ENCODE data around the gene MRTFA.

The MRTFA gene

DNA sequence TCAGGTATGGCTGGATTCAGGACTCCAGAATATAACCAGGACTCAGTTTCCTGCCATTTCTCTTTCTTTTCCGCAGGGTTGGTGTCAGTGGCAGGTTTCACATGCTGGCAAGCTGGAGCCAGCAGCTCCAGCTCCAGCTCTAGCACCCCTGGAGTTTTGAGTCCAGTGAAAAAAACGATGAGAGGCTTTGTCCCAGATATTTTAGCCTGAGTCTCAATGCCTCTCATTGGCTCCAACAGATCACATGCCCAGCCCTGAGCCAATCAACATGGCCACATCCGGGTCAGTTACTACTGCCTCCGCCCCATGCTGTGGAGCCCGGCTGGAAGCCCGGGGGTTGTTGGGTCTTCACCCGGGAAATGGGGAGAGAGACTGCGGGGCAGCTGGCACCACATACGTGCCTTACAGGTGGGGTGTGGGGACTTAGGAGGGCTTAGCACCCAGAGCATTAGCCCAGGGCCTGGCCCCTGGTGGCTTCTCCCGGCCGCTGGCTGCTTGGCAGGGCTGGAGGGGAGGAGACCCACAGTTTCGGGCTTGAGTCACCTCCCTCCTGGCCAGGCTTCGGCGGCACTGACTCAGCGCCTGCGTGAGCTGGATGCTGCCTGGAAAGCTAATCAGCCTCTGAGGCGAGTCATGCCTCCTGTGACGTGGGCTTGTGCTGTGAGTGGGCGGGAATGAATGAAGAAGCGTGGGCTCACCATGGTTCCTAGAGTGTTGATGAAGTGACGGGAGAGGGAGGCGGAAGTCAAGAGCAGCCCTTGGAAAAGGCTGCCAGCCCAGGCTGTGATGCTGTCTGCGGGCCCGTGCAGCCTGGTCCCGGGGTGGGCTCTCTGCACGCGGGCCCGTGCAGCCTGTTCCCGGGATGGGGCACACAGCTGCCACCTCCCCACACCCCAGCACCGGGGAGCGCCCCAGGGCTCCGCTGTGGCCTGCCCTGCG, 15.3 kb upstream of the MRTFA start:
- POLR2A ChIA-PET: no interaction called here

DNA sequence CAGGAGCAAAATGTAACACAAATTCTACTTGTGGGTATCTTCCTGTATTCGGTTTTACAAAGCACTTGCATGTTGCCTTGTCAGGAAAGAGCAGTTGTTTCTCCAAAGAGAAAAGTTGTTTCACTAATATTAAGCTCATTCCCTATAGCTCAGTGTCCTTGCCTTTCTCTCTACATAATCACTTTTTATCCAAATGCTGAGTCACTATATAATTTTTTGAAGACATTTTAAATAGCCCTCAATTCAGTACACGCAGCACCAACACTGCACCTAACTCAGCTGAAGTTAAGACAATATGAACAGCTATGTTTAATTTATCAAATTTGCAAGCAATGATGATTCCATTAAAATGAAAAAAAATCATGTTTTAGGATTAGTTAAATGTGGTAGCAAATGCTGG, 14.5 kb upstream of the MRTFA start:
- no peak for DNase-seq (ENCODE audit: extremely low spot score)
- ChIA-PET POLR2A (no interaction called here), CTCF (interaction anchor here (1.0 to 2.4 kb wide), 9 partner anchors 14 to 260 kb away, joined by 3 to 12 read pairs (median 5); partner anchors contain the start of gene MRTFA)
- TF ChIP-seq, protein P1, sequence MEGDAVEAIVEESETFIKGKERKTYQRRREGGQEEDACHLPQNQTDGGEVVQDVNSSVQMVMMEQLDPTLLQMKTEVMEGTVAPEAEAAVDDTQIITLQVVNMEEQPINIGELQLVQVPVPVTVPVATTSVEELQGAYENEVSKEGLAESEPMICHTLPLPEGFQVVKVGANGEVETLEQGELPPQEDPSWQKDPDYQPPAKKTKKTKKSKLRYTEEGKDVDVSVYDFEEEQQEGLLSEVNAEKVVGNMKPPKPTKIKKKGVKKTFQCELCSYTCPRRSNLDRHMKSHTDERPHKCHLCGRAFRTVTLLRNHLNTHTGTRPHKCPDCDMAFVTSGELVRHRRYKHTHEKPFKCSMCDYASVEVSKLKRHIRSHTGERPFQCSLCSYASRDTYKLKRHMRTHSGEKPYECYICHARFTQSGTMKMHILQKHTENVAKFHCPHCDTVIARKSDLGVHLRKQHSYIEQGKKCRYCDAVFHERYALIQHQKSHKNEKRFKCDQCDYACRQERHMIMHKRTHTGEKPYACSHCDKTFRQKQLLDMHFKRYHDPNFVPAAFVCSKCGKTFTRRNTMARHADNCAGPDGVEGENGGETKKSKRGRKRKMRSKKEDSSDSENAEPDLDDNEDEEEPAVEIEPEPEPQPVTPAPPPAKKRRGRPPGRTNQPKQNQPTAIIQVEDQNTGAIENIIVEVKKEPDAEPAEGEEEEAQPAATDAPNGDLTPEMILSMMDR (IDR thresholded peaks at IDR 0.05; ENCODE audit: control extremely low read depth, extremely low read depth, low read depth, missing control alignments): no peak

More for the DNA sequence above, 15.3 kb upstream of the MRTFA start:
- CTCF ChIA-PET: interaction anchor here (1.0 to 3.2 kb wide), 12 partner anchors 15 to 261 kb away, joined by 3 to 12 read pairs (median 4); partner anchors contain the start of gene MRTFA
- DNase-seq (ENCODE audit: extremely low spot score): peak; percentile 84
- TF ChIP-seq, protein P1 (IDR thresholded peaks at IDR 0.05; ENCODE audit: control extremely low read depth, extremely low read depth, low read depth, missing control alignments): no peak

DNA sequence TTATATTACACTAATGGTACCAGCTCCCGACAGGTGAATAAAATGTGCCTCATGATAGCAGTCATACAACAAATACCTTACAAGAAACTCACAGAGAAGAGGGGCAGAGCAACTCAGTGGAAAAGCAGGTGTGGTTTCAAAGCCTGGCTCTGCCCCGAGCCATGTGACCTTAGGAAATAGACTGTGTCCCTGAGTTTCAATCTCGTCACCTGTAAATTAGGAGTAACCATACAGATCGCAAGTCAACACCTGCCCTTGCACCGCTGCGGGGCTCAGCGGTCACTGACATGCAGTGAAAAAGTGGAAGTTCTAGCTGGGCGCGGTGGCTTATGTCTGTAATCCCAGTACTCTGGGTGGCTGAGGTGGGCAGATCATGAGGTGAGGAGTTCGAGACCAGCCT, 11.9 kb upstream of the MRTFA start:
- CTCF ChIA-PET: interaction anchor here (0.9 kb wide), 1 partner anchor 62 kb away, joined by 3 read pairs; no protein-coding TSS in a partner anchor
- POLR2A ChIA-PET: no interaction called here
- no peak for DNase-seq (ENCODE audit: extremely low spot score)
- TF ChIP-seq, protein P1 (IDR thresholded peaks at IDR 0.05; ENCODE audit: control extremely low read depth, extremely low read depth, low read depth, missing control alignments): no peak

DNA sequence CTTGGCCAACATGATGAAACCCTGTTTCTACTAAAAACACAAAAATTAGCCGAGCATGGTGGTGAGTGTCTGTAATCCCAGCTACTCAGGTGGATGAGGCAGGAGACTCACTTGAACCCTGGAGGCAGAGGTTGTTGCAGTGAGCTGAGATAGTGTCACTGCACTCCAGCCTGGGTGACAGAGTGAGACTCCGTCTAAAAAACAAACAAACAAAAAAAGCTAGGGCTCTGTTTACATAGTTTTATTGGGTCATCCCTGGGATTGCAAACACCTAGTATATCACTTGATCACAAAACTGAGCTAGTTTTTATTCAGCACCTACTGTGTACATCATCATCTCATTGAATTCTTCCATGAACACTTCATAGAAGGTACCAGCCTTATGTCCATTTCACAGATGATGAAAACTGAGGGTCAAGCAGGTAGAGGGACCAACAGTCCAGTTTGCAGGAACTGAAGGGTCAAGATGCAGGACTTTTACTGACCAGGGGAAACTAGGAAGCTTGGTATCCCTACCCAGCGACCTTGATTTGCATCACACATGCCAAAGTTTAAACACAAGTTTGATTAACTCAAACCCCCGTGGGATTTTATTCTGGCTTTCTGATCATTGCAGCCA, 9.2 kb upstream of the MRTFA start:
- DNase-seq (ENCODE audit: extremely low spot score): no peak
- POLR2A ChIA-PET: interaction anchor here (1.8 kb wide), 1 partner anchor 9 kb away, joined by 5 read pairs; the partner anchor contains the start of gene MRTFA
- TF ChIP-seq, protein P1 (IDR thresholded peaks at IDR 0.05; ENCODE audit: control extremely low read depth, extremely low read depth, low read depth, missing control alignments): no peak
- CTCF ChIA-PET: interaction anchor here (0.7 to 4.8 kb wide), 49 partner anchors 8 to 1111 kb away, joined by 3 to 78 read pairs (median 4); partner anchors contain the start of gene MRTFA

DNA sequence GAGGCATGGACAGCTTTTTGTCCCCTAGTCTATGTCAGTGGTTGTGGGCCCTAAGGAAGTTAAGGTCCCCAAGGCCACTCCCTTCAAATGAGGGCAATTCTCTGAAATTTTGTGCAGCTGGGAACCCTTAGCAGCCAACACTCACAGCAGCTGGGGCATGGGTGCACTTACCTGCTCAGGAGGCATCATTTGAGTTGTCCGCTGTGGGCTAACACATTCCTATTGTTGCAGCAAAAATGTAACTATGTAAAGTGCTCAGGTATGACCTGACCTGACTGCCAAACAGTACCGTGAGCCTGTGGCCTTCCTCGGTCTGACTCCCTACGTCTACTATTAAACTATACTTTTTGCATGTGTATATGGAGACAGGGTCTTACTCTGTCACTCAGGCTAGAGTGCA, 5.8 kb upstream of the MRTFA start:
- TF ChIP-seq, protein P1 (IDR thresholded peaks at IDR 0.05; ENCODE audit: control extremely low read depth, extremely low read depth, low read depth, missing control alignments): no peak
- ChIA-PET POLR2A (no interaction called here), CTCF (interaction anchor here (1.5 to 1.8 kb wide), 3 partner anchors 10 to 206 kb away, joined by 6 to 8 read pairs (median 8); no protein-coding TSS in a partner anchor)
- DNase-seq (ENCODE audit: extremely low spot score): no peak

DNA sequence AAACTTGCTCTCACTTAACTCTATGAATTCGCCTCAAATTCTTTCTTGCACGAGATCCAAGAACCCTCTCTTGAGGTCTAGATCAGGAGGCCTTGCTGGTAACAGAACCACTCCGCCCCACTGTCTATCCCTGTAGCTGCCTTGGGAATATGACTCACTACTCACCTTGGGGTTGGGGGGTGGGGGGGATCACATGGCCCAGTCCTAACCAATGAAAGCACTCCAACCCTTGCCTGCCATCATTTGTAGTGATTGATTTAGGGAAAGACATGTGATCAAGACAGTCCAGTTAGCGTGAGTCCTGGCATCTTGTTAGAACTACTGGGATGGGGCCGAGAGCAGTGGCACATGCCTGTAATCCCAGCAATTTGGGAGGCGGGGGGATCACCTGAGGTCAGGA, 4.8 kb upstream of the MRTFA start:
- TF ChIP-seq, protein P1 (IDR thresholded peaks at IDR 0.05; ENCODE audit: control extremely low read depth, extremely low read depth, low read depth, missing control alignments): no peak
- ChIA-PET POLR2A (interaction anchor here (0.5 kb wide), 1 partner anchor 19 kb away, joined by 4 read pairs; no protein-coding TSS in a partner anchor), CTCF (interaction anchor here (1.5 to 1.8 kb wide), 3 partner anchors 9 to 205 kb away, joined by 6 to 8 read pairs (median 8); no protein-coding TSS in a partner anchor)
- DNase-seq (ENCODE audit: extremely low spot score): no peak

All from GM10248 (cell line).